Measurements from ENCODE around the gene PAF1.

Gene PAF1

DNA sequence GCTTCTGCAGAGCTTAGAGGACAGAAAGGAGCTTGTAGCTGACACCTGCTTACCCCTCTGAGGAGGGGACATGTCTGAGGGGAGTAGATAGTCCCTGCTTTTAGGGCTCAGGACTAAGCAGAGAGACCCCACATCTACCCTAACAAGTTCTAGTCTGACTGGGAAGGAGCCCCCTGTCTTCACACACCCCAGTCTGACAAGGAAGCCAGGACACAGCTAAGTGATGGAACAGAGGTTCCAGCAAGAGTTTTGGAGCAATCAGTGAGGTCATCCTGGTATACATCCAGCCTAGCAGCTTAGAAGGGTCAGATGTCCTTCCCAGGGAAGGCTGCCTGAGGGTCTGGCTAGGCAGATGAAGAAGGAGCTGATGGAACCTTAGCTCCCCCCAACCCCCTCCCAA, 15.0 kb downstream of the PAF1 start:
- TF ChIP-seq, protein P1, sequence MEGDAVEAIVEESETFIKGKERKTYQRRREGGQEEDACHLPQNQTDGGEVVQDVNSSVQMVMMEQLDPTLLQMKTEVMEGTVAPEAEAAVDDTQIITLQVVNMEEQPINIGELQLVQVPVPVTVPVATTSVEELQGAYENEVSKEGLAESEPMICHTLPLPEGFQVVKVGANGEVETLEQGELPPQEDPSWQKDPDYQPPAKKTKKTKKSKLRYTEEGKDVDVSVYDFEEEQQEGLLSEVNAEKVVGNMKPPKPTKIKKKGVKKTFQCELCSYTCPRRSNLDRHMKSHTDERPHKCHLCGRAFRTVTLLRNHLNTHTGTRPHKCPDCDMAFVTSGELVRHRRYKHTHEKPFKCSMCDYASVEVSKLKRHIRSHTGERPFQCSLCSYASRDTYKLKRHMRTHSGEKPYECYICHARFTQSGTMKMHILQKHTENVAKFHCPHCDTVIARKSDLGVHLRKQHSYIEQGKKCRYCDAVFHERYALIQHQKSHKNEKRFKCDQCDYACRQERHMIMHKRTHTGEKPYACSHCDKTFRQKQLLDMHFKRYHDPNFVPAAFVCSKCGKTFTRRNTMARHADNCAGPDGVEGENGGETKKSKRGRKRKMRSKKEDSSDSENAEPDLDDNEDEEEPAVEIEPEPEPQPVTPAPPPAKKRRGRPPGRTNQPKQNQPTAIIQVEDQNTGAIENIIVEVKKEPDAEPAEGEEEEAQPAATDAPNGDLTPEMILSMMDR (IDR thresholded peaks at IDR 0.05; ENCODE audit: insufficient read depth, low read length, missing control alignments), result no peak
- DNase-seq (ENCODE audit: low read depth, low spot score), result no peak
- no peak overlapping the region for H3K4me3 ChIP-seq (ENCODE audit: low read depth, low read length)
- ChIA-PET POLR2A (interaction anchor here (0.6 to 0.7 kb wide), 2 partner anchors 15 to 35 kb away, joined by 3 to 4 read pairs; partner anchors contain the start of genes MED29 and PAF1), CTCF (interaction anchor here (2.6 kb wide), 1 partner anchor 22 kb away, joined by 10 read pairs; no protein-coding TSS in a partner anchor)

DNA sequence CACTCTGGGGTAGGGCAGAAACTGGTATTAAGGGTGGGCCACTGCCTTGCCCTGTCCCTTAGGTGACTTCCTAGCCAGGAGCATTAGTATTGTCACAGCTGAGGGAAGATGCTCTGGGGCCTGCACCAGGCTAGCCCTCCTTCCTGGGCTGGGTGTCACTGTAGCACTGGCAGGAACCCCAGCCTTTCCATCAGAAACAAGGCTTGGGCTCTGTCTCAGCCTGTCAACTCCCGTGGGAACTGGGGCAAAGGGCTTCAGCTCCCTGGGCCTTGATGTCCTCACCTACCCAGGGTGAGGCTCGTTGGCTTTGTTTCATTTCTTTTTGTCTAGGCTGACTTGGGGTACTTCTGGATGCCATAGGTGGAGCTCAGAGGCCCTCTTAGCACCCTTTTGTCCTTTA, 18.0 kb downstream of the PAF1 start:
- POLR2A ChIA-PET, result interaction anchor here (0.6 to 1.3 kb wide), 2 partner anchors 18 to 35 kb away, joined by 3 read pairs; partner anchors contain the start of genes MED29 and PAF1
- CTCF ChIA-PET, result interaction anchor here (0.8 to 0.9 kb wide), 2 partner anchors 24 to 39 kb away, joined by 3 read pairs; no protein-coding TSS in a partner anchor
- peak overlapping the region; percentile 15 for H3K4me3 ChIP-seq (ENCODE audit: low read depth, low read length)
- DNase-seq (ENCODE audit: low read depth, low spot score), result no peak
- TF ChIP-seq, protein P1 (IDR thresholded peaks at IDR 0.05; ENCODE audit: insufficient read depth, low read length, missing control alignments), result no peak

- TF ChIP-seq, protein P1 (IDR thresholded peaks at IDR 0.05; ENCODE audit: insufficient read depth, low read length, missing control alignments), result no peak
- H3K4me3 ChIP-seq (ENCODE audit: low read depth, low read length), result no peak overlapping the region
- CTCF ChIA-PET, result interaction anchor here (0.8 to 2.4 kb wide), 3 partner anchors 10 to 40 kb away, joined by 3 to 9 read pairs (median 3); no protein-coding TSS in a partner anchor
- DNase-seq (ENCODE audit: low read depth, low spot score), result peak; percentile 90
- POLR2A ChIA-PET, result interaction anchor here (0.6 to 1.3 kb wide), 3 partner anchors 19 to 36 kb away, joined by 3 to 4 read pairs (median 3); partner anchors contain the start of genes MED29 and PAF1
Observed at GRCh38 chr19:39372047-39372802, 18.7 kb downstream of the PAF1 start.

DNA sequence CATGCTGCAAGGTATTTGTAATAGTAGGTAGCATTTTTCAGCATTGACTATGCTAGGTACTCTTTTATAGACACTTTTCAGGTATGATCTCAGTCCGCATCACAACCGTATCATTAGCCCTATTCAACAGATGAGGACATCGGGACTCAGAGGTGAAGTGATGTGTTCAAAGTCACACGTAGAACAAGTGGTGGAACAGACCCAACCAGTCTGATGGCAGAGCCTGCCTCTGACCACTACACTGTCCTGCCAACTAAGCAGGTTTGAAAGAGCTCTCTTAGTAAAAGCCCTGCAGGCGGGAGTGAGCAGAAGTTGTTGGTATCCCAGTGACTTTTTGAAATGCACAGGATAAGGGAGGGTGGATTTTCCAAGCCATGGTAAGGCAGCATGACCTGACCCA, 20.2 kb downstream of the PAF1 start:
- no peak overlapping the region for H3K4me3 ChIP-seq (ENCODE audit: low read depth, low read length)
- ChIA-PET POLR2A (interaction anchor here (0.9 to 1.7 kb wide), 2 partner anchors 9 to 21 kb away, joined by 4 to 5 read pairs; partner anchors contain the start of genes MED29 and PAF1), CTCF (interaction anchor here (0.8 to 2.8 kb wide), 4 partner anchors 8 to 27 kb away, joined by 3 to 9 read pairs (median 6); no protein-coding TSS in a partner anchor)
- no peak for DNase-seq (ENCODE audit: low read depth, low spot score)
- TF ChIP-seq, protein P1 (IDR thresholded peaks at IDR 0.05; ENCODE audit: insufficient read depth, low read length, missing control alignments), result no peak

DNA sequence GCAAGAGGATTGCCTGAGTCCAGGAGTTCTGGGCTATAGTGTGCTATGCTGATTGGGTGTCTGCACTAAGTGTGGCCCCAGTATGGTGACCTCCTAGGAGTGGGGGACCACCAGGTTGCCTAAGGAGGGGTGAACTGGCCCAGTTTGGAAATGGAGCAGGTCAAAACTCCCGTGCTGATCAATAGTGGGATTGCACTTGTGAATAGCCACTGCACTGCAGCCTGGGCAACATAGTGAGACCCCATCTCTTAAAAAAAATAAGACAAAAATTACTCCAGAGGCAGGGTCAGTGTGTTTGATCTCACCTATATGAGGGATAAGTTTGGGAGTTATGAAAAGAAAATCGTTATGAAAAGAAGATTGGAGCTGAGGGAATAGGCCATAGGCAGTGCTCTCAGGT, 21.7 kb downstream of the PAF1 start:
- H3K4me3 ChIP-seq (ENCODE audit: low read depth, low read length), result no peak overlapping the region
- TF ChIP-seq, protein P1 (IDR thresholded peaks at IDR 0.05; ENCODE audit: insufficient read depth, low read length, missing control alignments), result no peak
- ChIA-PET CTCF (interaction anchor here (2.8 kb wide), 1 partner anchor 28 kb away, joined by 9 read pairs; no protein-coding TSS in a partner anchor), POLR2A (interaction anchor here (1.7 kb wide), 1 partner anchor 22 kb away, joined by 5 read pairs; the partner anchor contains the start of genes MED29 and PAF1)
- no peak for DNase-seq (ENCODE audit: low read depth, low spot score)

DNA sequence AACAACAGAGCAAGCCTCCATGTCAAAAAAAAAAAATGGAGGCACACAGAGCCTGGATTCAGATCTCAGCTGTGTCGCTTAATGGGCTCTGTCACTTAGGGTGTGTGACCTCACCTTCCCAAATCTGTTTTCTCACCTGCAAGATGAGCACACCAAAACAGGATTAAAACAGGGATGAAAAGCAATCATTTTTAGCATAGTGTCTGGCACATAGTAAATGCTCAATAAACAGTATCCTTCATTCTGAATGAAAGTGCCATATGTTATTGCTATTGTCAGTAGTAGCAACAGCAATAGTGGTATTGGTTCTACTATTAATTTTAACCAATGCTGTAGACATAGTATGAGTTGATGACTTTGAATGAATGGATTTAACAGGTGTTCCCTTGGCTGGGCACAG, 25.4 kb downstream of the PAF1 start:
- no peak for DNase-seq (ENCODE audit: low read depth, low spot score)
- ChIA-PET CTCF (interaction anchor here (0.6 to 0.9 kb wide), 2 partner anchors 25 to 38 kb away, joined by 3 read pairs; partner anchors contain the start of genes MED29 and PAF1), POLR2A (no interaction called here)
- H3K4me3 ChIP-seq (ENCODE audit: low read depth, low read length), result no peak overlapping the region
- TF ChIP-seq, protein P1 (IDR thresholded peaks at IDR 0.05; ENCODE audit: insufficient read depth, low read length, missing control alignments), result no peak

Measured in AG04449 (cell line).